Mesothelial cell of epicardium (in vitro differentiated cells): ENCODE data around the gene REM2. TPM values are rescaled to one million over a fixed set of nuclear protein-coding genes. Genes with fewer than 3 reads are reported as not detected.

ENCODE experiments used
- DNase-seq, 2 experiments: peaks; one replicate each; pipeline ENCODE4 v3.0.0; 2021; ENCODE audit warnings: low spot score in 2 of 2; ENCODE audit not compliant: unreplicated experiment in 2 of 2
- H3K27ac Mint-ChIP-seq: 2 replicates; pipeline ENCODE4 v1.8.0; 2021; ENCODE audit warnings: mixed read lengths
- H3K27me3 Mint-ChIP-seq: 2 replicates; pipeline ENCODE4 v1.8.0; 2021; ENCODE audit warnings: low read depth, mixed read lengths
- H3K36me3 Mint-ChIP-seq: 2 replicates; pipeline ENCODE4 v1.8.0; 2021; ENCODE audit warnings: mixed read lengths
- H3K4me1 Mint-ChIP-seq: 2 replicates; pipeline ENCODE4 v1.8.0; 2021; ENCODE audit warnings: mixed read lengths
- H3K4me3 Mint-ChIP-seq: 2 replicates; pipeline ENCODE4 v1.8.0; 2021; ENCODE audit warnings: mild to moderate bottlenecking, moderate library complexity, mixed read lengths
- H3K9me3 Mint-ChIP-seq: 2 replicates; pipeline ENCODE4 v1.8.0; 2021; ENCODE audit warnings: mixed read lengths
- total RNA-seq: library from RNA; stranded (reverse); gene quantifications from 3 replicates; pipeline ENCODE4 v1.2.1, GENCODE V29; 2021
- TF ChIP-seq, protein P1 (sequence below): fragments of 200-600 bp; sonication (generic); IDR thresholded peaks from one replicate; pipeline ENCODE4 v1.5.0; 2021; ENCODE audit warnings: antibody characterized with exemption; ENCODE audit not compliant: unreplicated experiment

REM2 gene
- total RNA-seq, 1 donor from 2014 or later: 2.6 TPM

DNA sequence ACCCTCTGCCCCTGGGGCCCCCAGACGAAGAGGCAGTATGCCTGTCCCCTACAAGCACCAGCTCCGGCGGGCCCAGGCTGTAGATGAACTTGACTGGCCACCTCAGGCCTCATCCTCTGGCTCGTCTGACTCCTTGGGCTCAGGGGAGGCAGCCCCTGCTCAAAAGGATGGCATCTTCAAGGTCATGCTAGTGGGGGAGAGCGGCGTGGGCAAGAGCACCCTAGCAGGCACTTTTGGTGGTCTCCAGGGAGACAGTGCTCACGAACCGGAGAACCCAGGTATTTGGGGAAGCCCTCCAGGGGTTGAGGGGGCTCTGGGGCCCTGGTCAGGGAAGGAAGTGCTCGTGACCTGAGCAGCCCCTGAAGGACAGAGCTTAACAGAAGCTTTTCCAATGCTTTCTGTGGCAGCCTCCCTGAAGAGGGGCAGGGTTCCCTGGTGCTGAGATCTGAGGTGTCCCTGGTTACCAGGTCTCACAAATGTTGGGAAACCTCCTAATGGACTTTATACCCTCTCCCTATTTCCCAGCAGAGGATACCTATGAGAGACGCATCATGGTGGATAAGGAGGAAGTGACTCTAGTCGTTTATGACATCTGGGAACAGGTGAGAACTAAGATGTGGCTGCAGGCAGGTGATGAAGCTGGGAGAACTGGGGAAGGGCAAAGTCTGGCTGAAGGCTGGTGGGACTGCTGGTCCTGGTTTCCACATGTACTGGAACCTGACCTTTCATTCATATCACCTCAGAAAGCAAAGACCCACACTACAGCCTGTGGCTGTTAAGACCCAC is 1.9 kb downstream of the REM2 start:
- no peaks in the 10 kb centered on the region for H3K27me3 Mint-ChIP-seq
- TF ChIP-seq, protein P1, sequence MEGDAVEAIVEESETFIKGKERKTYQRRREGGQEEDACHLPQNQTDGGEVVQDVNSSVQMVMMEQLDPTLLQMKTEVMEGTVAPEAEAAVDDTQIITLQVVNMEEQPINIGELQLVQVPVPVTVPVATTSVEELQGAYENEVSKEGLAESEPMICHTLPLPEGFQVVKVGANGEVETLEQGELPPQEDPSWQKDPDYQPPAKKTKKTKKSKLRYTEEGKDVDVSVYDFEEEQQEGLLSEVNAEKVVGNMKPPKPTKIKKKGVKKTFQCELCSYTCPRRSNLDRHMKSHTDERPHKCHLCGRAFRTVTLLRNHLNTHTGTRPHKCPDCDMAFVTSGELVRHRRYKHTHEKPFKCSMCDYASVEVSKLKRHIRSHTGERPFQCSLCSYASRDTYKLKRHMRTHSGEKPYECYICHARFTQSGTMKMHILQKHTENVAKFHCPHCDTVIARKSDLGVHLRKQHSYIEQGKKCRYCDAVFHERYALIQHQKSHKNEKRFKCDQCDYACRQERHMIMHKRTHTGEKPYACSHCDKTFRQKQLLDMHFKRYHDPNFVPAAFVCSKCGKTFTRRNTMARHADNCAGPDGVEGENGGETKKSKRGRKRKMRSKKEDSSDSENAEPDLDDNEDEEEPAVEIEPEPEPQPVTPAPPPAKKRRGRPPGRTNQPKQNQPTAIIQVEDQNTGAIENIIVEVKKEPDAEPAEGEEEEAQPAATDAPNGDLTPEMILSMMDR: no peak
- peaks cover 56% of the 10 kb centered on the region for H3K4me1 Mint-ChIP-seq
- H3K36me3 Mint-ChIP-seq: no peaks in the 10 kb centered on the region
- no peak for DNase-seq
- H3K9me3 Mint-ChIP-seq: no peaks in the 10 kb centered on the region
- H3K27ac Mint-ChIP-seq: peak overlapping the region; percentile 40
- peak overlapping the region; percentile 26 for H3K4me3 Mint-ChIP-seq

DNA sequence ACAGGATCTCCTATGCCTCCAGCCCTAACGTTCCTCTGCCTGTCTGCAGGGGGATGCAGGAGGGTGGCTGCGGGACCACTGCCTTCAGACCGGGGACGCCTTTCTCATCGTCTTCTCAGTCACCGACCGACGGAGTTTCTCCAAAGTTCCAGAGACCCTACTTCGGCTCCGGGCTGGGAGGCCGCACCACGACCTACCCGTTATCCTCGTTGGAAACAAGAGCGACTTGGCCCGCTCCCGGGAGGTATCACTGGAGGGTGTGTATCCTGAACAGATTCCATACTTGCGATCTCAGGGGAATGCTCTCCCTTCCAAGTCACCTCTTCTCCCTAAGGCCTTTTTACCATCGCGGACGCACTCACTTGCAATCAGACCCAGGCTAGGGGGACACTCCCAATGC is 3.0 kb downstream of the REM2 start:
- TF ChIP-seq, protein P1: no peak
- Mint-ChIP-seq H3K4me1 (peaks cover 61% of the 10 kb centered on the region), H3K9me3 (no peaks in the 10 kb centered on the region), H3K36me3 (no peaks in the 10 kb centered on the region), H3K27me3 (no peaks in the 10 kb centered on the region), H3K27ac (peak overlapping the region; percentile 89), H3K4me3 (peak overlapping the region; percentile 91)
- no peak for DNase-seq

DNA sequence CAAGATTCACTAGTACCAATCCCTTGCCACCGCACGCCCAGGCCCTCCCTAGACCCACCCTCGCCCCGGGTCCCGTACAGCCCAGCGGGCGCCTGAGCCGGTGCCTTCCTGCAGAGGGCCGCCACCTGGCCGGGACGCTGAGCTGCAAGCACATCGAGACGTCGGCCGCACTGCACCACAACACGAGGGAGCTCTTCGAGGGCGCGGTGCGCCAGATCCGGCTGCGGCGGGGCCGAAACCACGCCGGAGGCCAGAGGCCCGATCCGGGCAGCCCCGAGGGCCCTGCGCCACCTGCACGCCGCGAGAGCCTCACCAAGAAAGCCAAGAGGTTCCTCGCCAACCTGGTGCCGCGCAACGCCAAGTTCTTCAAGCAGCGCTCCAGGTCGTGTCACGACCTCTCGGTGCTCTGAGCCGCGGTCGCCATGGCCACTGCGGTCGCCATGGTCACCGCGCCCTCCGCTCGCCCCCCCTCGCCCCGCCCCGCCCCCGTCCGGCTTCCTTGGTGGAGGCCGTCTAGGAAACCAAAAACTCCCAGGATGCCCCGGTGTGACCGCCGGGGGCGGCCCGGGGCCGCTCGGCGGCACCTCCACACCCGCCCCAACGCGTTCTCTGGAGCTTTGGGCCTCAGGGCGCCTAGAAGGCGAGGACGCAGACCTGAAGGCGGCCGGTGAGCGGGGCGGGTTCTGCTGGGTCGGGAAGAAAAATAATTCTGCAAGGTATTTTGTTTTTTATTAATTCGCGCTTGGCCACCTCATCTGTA is 3.7 kb downstream of the REM2 start:
- no peaks in the 10 kb centered on the region for H3K27me3 Mint-ChIP-seq
- no peaks in the 10 kb centered on the region for H3K36me3 Mint-ChIP-seq
- peak overlapping the region; percentile 98 for H3K27ac Mint-ChIP-seq
- peak; percentile 42 to 61 for DNase-seq
- H3K9me3 Mint-ChIP-seq: no peaks in the 10 kb centered on the region
- H3K4me3 Mint-ChIP-seq: peak overlapping the region; percentile 91
- H3K4me1 Mint-ChIP-seq: peaks cover 60% of the 10 kb centered on the region
- TF ChIP-seq, protein P1: no peak

DNA sequence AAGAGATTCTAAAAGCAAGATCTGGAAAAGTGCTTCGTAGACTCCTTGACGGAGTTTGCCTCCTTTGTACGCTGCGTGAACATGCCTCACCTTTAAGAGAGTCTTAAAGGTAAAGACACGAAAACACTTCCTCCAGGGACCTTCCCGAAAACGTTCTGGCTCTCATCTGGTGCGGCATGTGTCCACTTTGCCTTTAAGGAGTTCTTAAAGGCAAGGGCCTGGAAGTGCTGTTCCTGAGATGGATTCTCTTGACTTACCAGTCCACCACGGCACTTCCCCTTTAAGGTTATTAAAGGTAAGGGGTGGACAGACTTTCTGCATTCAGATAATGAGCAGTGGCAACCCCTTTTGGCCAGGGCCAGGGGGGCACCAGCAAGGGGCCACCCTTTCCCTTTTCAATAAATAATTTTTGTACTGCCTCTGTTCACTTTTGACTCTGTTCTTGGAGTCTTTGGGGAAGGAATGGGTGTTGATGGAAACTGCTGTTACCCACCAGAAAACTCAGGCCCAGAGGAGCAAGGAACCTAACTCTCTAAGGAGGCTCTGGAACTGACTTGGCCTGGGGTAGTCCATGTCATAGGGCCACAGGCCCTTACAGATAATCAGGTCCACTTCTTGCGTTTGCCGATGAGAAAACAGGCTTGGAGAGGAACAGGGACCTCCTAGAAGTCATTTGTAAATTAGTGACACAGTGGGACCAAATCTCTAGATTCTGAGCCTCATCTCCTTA is 4.4 kb downstream of the REM2 start:
- DNase-seq: peak in 1 of 2 experiments; percentile 60
- H3K4me1 Mint-ChIP-seq: peaks cover 55% of the 10 kb centered on the region
- H3K27ac Mint-ChIP-seq: peak overlapping the region; percentile 98

GRCh38 chr14:22887990-22888378 is 5.0 kb downstream of the REM2 start:
- Mint-ChIP-seq H3K4me3 (peak overlapping the region; percentile 91), H3K27ac (peak overlapping the region; percentile 98), H3K9me3 (no peaks in the 10 kb centered on the region), H3K4me1 (peaks cover 50% of the 10 kb centered on the region), H3K27me3 (no peaks in the 10 kb centered on the region), H3K36me3 (no peaks in the 10 kb centered on the region)
- TF ChIP-seq, protein P1: no peak
- no peak for DNase-seq

More for the DNA sequence above, 4.4 kb downstream of the REM2 start:
- Mint-ChIP-seq H3K36me3 (no peaks in the 10 kb centered on the region), H3K4me3 (peak overlapping the region; percentile 91), H3K27me3 (no peaks in the 10 kb centered on the region), H3K9me3 (no peaks in the 10 kb centered on the region)
- TF ChIP-seq, protein P1: no peak
